WTC11 (cell line): ENCODE measurements around the gene APOBEC3G.

Experiments used
- GABPB1 ChIP-seq: sonication (generic); formaldehyde crosslinking; IDR thresholded peaks from 2 replicates; pipeline ENCODE4 v1.8.1; 2023; ENCODE audit warnings: mild to moderate bottlenecking, missing genetic modification reagents
- GTF2I ChIP-seq: fragments of 250-450 bp; sonication (Bioruptor Pico); conservative IDR thresholded peaks from 2 replicates; pipeline ENCODE4 v1.4.0; 2021; ENCODE audit warnings: mild to moderate bottlenecking
- NR3C1 ChIP-seq: sonication (generic); formaldehyde crosslinking; conservative IDR thresholded peaks from 2 replicates; pipeline ENCODE4 v1.8.1; 2023; ENCODE audit warnings: low read depth, mild to moderate bottlenecking, missing genetic modification reagents
- USF2 ChIP-seq: sonication (generic); formaldehyde crosslinking; IDR thresholded peaks from 2 replicates; pipeline ENCODE4 v1.8.1; 2023; ENCODE audit warnings: mild to moderate bottlenecking, missing genetic modification reagents, moderate library complexity

DNA sequence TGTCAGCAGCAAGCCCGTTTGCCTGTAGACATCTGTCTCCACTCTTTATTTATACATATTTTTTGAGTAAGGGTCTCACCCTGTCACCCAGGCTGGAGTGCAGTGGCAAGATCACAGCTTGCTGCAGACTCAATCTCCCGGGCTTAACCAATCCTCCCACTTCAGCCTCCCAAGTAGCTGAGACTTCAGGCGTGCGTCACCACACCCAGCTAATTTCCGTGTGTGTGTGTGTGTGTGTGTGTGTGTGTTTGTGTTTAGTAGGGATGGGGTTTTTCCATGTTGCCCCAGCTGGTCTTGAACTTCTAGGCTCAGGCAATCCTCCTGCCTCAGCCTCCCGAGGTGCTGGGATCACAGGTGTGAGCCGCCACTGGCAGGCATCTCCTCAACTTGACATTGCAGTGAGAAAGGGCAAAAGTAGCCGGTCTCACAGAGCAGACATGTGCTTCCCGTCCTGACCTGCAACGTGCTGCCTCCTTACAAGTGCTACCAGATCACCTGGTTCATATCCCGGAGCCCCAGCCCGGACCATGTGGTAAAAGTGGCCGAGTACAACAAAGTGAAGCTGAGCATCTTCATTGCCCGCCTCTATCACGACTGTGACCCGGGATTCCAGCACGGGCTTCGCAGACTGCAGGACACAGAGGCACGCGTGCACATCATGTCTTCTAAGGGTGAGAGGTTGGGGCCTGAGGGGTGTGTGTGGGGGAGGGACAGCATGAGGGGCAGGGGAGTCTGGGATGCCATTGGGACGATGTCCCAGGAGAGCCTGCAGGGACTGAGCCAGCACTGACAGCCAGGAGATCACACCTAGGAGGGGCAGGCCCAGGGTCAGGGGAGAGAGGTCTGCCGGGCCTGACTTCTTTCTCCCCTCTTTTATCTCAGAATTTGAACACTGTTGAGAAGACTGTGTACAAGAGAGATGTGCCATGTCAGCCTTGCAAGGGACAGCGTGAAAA, 14.3 kb downstream of the APOBEC3G start:
- TF ChIP-seq GTF2I (CRISPR knock-in tag) = no peak
- TF ChIP-seq GABPB1 (CRISPR knock-in tag) = no peak
- TF ChIP-seq USF2 (CRISPR knock-in tag) = no peak
- TF ChIP-seq NR3C1 (CRISPR knock-in tag) = no peak
